SKM-1 (cell line): ENCODE results near the gene NGF.

Source experiments
- DNase-seq: peaks from one replicate; lab custom pipeline; 2025; ENCODE audit not compliant: unreplicated experiment; lab: John Stamatoyannopoulos, UW

NGF gene

DNA sequence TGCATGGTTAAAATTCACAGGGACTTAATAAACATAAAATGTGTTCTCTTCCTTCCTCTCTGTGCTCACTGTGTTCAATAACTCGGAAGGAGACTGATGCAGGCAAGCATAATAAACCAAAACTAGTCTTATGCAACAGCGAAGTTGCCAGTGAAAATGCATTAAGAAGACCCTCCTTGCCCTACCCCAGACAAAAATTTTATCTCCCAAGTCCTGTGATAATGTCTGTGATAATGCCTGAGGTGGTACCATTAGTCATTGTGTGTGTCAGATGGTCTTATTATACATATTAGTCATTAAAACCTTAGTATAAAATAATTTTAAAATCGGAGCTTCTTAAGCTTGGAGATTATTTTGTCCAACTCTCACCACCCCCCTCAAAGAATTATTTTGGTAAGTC, 97.8 kb downstream of the NGF start:
- DNase-seq: no peak

DNA sequence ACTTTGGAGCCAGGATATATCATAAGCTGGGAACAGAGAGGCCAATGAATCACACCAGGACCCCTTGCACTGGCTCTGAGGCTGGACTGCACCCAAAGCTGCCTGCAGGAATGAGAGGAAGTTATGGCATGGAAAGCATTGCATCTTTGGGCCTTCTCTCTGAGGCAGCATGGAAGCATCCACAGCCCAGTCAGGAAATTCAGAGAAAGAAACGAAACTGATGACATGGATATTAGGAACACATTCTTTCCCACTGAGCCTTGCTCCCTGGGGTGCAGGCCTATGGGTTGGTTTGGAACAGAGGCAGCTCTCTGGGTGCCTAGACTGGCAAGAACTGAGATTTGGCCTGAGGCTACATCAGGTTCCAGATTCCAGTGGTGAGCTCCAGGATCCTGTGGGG, 98.6 kb downstream of the NGF start:
- no peak for DNase-seq

DNA sequence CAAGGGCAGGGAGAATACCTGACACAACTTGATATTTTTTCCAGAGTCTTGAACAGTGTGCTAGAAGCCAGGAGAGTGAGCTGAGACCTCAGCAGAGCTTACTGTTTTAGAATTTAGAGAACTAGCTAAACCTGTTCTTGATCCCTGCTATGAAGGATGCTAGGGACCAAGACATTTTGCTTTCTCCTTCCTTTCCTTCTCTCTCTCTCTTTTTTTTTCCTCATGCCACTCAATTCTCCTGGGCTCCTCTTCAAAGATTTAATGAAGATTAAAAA, 99.0 kb downstream of the NGF start:
- no peak for DNase-seq

DNA sequence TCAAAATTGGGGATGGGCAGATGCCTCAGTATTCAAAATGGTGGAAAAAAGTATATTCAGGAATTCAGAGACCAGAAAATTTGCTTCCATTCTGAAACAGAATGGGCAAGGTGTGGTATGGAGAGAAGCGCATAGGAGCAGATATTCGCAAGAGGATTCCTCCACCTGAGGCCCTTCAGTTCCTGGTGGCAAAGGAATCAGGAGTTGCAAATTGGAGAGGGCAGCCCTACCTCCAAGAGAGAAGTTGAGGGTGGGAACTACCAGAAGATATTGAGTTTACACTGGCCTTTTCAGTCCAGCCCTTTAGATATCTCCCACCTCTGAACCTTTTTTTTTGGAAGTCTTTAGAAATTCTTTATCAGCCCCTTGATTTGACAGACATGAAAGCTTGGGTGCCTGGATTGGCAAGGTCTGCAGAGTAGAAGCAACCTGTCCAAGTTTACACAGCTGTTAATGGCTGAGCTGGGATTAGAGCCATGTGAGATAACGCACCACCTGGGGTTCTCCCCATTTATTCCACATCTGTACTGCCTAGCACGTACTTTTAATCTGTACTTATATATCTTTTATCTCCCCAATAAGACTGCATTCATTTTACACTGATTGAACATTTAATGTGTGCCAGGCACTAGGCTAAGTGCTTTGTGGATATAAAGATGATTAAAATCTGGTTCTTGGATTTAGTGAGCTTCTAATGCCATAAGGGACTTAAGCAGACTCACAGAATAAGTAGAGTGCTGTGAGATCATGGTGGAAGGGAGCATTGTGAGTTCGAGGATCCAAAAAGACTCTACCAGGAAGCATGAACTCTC, 99.5 kb downstream of the NGF start:
- DNase-seq: no peak

DNA sequence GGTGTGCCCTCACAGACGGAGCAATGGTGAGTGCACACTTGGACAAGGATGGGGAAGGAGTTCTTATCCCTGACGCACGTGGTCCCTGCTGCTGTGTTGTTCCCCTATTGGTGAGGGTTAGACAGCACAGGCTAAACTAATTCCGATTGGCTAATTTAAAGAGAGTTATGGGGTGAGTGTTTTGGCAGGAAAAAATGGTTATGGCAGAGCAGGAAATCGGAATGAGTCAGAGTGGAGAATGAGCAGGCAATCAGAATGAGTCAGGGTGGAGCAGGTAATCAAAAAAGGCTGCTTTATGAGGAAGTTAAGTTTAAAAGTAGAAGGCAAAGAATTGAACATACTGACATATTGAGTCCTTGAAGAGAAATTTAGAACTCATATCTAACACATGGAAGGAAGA, 100.5 kb downstream of the NGF start:
- no peak for DNase-seq

DNA sequence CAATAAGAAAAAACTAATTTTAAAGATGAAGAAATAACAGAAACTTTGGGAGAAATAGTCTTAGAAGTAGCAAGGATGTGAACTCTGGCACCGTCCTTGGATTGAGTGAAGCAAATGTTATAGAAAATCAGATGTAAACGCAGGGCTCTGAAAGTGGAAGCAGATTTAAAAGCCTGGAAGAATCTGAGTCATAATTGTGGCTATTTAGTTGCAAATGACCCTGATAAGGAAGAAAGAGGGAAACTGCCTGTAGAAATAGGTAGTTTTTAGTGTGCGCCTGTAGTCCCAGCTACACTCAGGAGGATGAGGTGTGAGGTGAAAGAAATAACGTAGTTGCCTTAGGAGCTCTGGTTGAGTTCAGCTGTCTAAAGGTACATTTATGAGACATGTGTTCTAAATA, 101.0 kb downstream of the NGF start:
- no peak for DNase-seq
